CD14-positive monocyte (primary cell): ENCODE measurements around the gene ELMOD2. TPM values are rescaled to one million over a fixed set of nuclear protein-coding genes. Genes with fewer than 3 reads are reported as not detected.
A peak's percentile ranks its signal among the peaks of the same experiment; 100 is the strongest.

ENCODE experiments used
- DNase-seq, 3 donors: peaks; one replicate each; pipeline ENCODE4 v3.0.0-alpha.2; 2011 to 2022
- H2AFZ ChIP-seq: 2 replicates; pipeline ENCODE4 v1.6.0; 2012; ENCODE audit warnings: mild to moderate bottlenecking, low read depth, low read length, inconsistent platforms; ENCODE audit not compliant: insufficient read depth, poor library complexity, severe bottlenecking
- H3K27ac ChIP-seq, 2 donors: 1 replicate in 1 of 2; 2 replicates in 1 of 2; pipeline ENCODE4 v1.5.1; 2012 to 2013; ENCODE audit warnings: low read length in 2 of 2, control low read depth in 1 of 2, inconsistent platforms in 1 of 2, low read depth in 1 of 2, mild to moderate bottlenecking in 1 of 2
- H3K27me3 ChIP-seq, 2 donors: one replicate each; pipeline versions ENCODE4 v1.6.0 to v1.6.1; 2011 to 2013; ENCODE audit warnings: low read length in 2 of 2; ENCODE audit not compliant: control insufficient read depth in 2 of 2, insufficient read depth in 2 of 2
- H3K36me3 ChIP-seq, 2 donors: replicated peaks in 1 of 2; 1 replicate in 1 of 2; 2 replicates in 1 of 2; pipeline versions ENCODE4 v1.5.1 to v1.6.1; 2012 to 2013; ENCODE audit warnings: low read length in 2 of 2, control low read depth in 1 of 2, inconsistent platforms in 1 of 2, mild to moderate bottlenecking in 1 of 2; ENCODE audit not compliant: insufficient read depth in 2 of 2, control insufficient read depth in 1 of 2
- H3K4me1 ChIP-seq, 2 donors: 1 replicate in 1 of 2; 2 replicates in 1 of 2; pipeline versions ENCODE4 v1.5.1 to v1.6.1; 2012 to 2013; ENCODE audit warnings: low read length in 2 of 2, control low read depth in 1 of 2, inconsistent platforms in 1 of 2, mild to moderate bottlenecking in 1 of 2, moderate library complexity in 1 of 2; ENCODE audit not compliant: insufficient read depth in 2 of 2, control insufficient read depth in 1 of 2
- H3K4me2 ChIP-seq: replicated peaks from 2 replicates; pipeline ENCODE3; 2012; ENCODE audit warnings: low read length, moderate library complexity, mild to moderate bottlenecking; ENCODE audit not compliant: poor library complexity, severe bottlenecking; ENCODE audit errors: extremely low read depth
- H3K4me3 ChIP-seq, 3 experiments: fragments of 200-600 bp in 1 of 3; sonication (generic) in 1 of 3; replicated peaks in 1 of 3; 1 replicate in 2 of 3; 2 replicates in 1 of 3; pipeline ENCODE4 v1.5.1; 2011 to 2013; ENCODE audit warnings: low read length in 3 of 3, mild to moderate bottlenecking in 3 of 3, control low read depth in 2 of 3, low read depth in 2 of 3, inconsistent platforms in 1 of 3, moderate library complexity in 1 of 3
- H3K79me2 ChIP-seq: 2 replicates; pipeline ENCODE4 v1.6.0; 2012; ENCODE audit warnings: mild to moderate bottlenecking, control low read depth, inconsistent platforms, low read length, moderate library complexity; ENCODE audit not compliant: insufficient read depth
- H3K9ac ChIP-seq: 2 replicates; pipeline ENCODE4 v1.6.0; 2017; ENCODE audit warnings: low read length, mild to moderate bottlenecking; ENCODE audit not compliant: insufficient read depth, poor library complexity, severe bottlenecking
- H3K9me3 ChIP-seq, 2 donors: replicated peaks in 1 of 2; 1 replicate in 1 of 2; 2 replicates in 1 of 2; pipeline versions ENCODE4 v1.5.1 to v1.6.1; 2012 to 2013; ENCODE audit warnings: low read length in 2 of 2, control low read depth in 1 of 2; ENCODE audit not compliant: control insufficient read depth in 1 of 2, insufficient read depth in 1 of 2
- H4K20me1 ChIP-seq: 2 replicates; pipeline ENCODE4 v1.6.0; 2012; ENCODE audit warnings: mild to moderate bottlenecking, low read length, control low read depth, moderate library complexity; ENCODE audit not compliant: insufficient read depth
- H3K27ac Mint-ChIP-seq, 7 donors: one replicate each; pipeline ENCODE4 v1.8.0; 2020; ENCODE audit warnings: mild to moderate bottlenecking in 7 of 7, mixed read lengths in 7 of 7, moderate library complexity in 6 of 7, inconsistent platforms in 2 of 7
- H3K27me3 Mint-ChIP-seq, 3 donors: one replicate each; pipeline ENCODE4 v1.8.0; 2021 to 2022; ENCODE audit warnings: low read depth in 3 of 3, mild to moderate bottlenecking in 3 of 3, mixed read lengths in 3 of 3, moderate library complexity in 3 of 3, inconsistent platforms in 1 of 3
- H3K36me3 Mint-ChIP-seq, 2 donors: one replicate each; pipeline ENCODE4 v1.8.0; 2020; ENCODE audit warnings: mixed read lengths in 2 of 2, inconsistent platforms in 1 of 2, mild to moderate bottlenecking in 1 of 2
- H3K4me1 Mint-ChIP-seq: one replicate; pipeline ENCODE4 v1.8.0; 2020; ENCODE audit warnings: mild to moderate bottlenecking, mixed read lengths
- H3K4me3 Mint-ChIP-seq, 2 donors: one replicate each; pipeline ENCODE4 v1.8.0; 2020; ENCODE audit warnings: mild to moderate bottlenecking in 2 of 2, mixed read lengths in 2 of 2, moderate library complexity in 1 of 2
- H3K9me3 Mint-ChIP-seq, 7 donors: one replicate each; pipeline ENCODE4 v1.8.0; 2020 to 2022; ENCODE audit warnings: mixed read lengths in 7 of 7, mild to moderate bottlenecking in 6 of 7, moderate library complexity in 6 of 7, inconsistent platforms in 2 of 7
- WGBS: methylation state at CpG from one replicate; pipeline ENCODE4 v1.1.5; 2013; ENCODE audit warnings: missing lambda C conversion rate; ENCODE audit not compliant: insufficient coverage; 5-methylcytosine and 5-hydroxymethylcytosine counted together
- intact Hi-C, 2 donors: fragments of 100-400 bp; cut with micrococcal nuclease; formaldehyde crosslinking; loops; one replicate each; pipeline versions ENCODE4 v1.15.0 to v1.15.1; 2023
- polyA plus RNA-seq, 3 donors: library from polyadenylated mRNA; depleted of rRNA in 1 of 3; unstranded in 2 of 3; stranded (reverse) in 1 of 3; fragments of 300-500 nt in 2 of 3; fragments of >200 nt in 1 of 3; fragmentation: Illumina TruSeq in 2 of 3; gene quantifications; 1 replicate in 2 of 3; 2 replicates in 1 of 3; pipeline ENCODE4 v1.2.3, GENCODE V29; 2012 to 2021
- TF ChIP-seq, protein P1 (sequence below): fragments of 200-600 bp; IDR thresholded peaks from one replicate; pipeline ENCODE4 v1.8.0; 2022; ENCODE audit warnings: antibody characterized with exemption, mild to moderate bottlenecking

The ELMOD2 gene
- polyA plus RNA-seq, 3 donors: 4.0 to 7.6 (median 4.9) TPM

GRCh38 chr4:140497747-140498636, 26.0 kb upstream of the ELMOD2 start, which contains the start of gene MGAT4D:
Gene MGAT4D (minus strand): TSS chr4:140498293. CDS start chr4:140498222, 71 bp downstream.
- Mint-ChIP-seq H3K9me3 (peaks cover 0 to 6% (median 0%) of the 10 kb centered on the region in 7 donors), H3K36me3 (peaks cover 0 to 2% of the 10 kb centered on the region in 2 donors), H3K27me3 (peaks cover 41 to 67% (median 44%) of the 10 kb centered on the region in 3 donors), H3K4me3 (peak within 1 kb of the TSS; percentile 38 to 90), H3K27ac (peak within 1 kb of the TSS in 1 of 7 donors; percentile 2), H3K4me1 (peaks cover 7% of the 10 kb centered on the region)
- intact Hi-C loops: no loop called here
- H3K27ac ChIP-seq: no peak within 1 kb of the TSS
- peak within 1 kb of the TSS; percentile 54 for H3K4me2 ChIP-seq
- TF ChIP-seq, protein P1, sequence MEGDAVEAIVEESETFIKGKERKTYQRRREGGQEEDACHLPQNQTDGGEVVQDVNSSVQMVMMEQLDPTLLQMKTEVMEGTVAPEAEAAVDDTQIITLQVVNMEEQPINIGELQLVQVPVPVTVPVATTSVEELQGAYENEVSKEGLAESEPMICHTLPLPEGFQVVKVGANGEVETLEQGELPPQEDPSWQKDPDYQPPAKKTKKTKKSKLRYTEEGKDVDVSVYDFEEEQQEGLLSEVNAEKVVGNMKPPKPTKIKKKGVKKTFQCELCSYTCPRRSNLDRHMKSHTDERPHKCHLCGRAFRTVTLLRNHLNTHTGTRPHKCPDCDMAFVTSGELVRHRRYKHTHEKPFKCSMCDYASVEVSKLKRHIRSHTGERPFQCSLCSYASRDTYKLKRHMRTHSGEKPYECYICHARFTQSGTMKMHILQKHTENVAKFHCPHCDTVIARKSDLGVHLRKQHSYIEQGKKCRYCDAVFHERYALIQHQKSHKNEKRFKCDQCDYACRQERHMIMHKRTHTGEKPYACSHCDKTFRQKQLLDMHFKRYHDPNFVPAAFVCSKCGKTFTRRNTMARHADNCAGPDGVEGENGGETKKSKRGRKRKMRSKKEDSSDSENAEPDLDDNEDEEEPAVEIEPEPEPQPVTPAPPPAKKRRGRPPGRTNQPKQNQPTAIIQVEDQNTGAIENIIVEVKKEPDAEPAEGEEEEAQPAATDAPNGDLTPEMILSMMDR: no peak
- no peaks in the 10 kb centered on the region for H3K79me2 ChIP-seq
- peak within 1 kb of the TSS in 1 of 3 experiments; percentile 41 for H3K4me3 ChIP-seq
- peaks cover 57 to 66% of the 10 kb centered on the region in 2 donors for H3K27me3 ChIP-seq
- WGBS: 1% methylated on average over 67 of the region's 68 CpGs
- DNase-seq: no peak
- H3K4me1 ChIP-seq: peaks cover 3 to 5% of the 10 kb centered on the region in 2 donors
- H3K9ac ChIP-seq: no peak within 1 kb of the TSS
- no peaks in the 10 kb centered on the region for H4K20me1 ChIP-seq
- peaks cover 0 to 11% of the 10 kb centered on the region in 2 donors for H3K9me3 ChIP-seq
- peak within 1 kb of the TSS; percentile 23 for H2AFZ ChIP-seq
- H3K36me3 ChIP-seq: no peaks in the 10 kb centered on the region

DNA sequence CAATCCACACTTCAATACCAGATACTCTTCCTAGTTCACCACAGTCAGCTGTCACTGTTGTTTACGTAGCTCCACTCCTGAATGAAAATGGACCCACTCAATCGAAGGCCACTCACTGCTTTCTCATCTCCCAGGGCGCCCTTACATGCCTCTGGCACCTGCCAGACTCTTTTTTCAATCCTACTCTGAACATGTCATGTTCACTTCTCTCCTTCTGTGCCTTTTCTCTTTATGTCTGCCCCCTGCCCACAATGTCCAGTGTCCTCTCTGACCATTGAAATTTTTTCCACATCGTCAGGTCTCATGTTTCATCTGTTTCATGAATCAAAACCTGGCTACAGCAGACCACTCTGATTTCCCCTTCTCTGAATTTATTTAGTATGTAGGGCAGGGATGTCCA, 24.6 kb upstream of the ELMOD2 start:
- Histone ChIP-seq H4K20me1 (no peaks in the 10 kb centered on the region), H3K36me3 (no peaks in the 10 kb centered on the region), H3K79me2 (no peaks in the 10 kb centered on the region), H3K9me3 (peaks cover 0 to 11% of the 10 kb centered on the region in 2 donors), H3K4me1 (peaks cover 3 to 5% of the 10 kb centered on the region in 2 donors), H3K4me2 (no peak overlapping the region), H3K4me3 (no peak overlapping the region), H3K27ac (no peak overlapping the region), H3K9ac (no peak overlapping the region), H3K27me3 (peaks cover 57 to 67% of the 10 kb centered on the region in 2 donors), H2AFZ (no peak overlapping the region)
- H3K27me3 Mint-ChIP-seq: peaks cover 41 to 70% (median 44%) of the 10 kb centered on the region in 3 donors
- peaks cover 0 to 2% of the 10 kb centered on the region in 2 donors for H3K36me3 Mint-ChIP-seq
- intact Hi-C loops: no loop called here
- H3K27ac Mint-ChIP-seq: no peak overlapping the region
- DNase-seq: no peak
- peaks cover 0 to 6% (median 0%) of the 10 kb centered on the region in 7 donors for H3K9me3 Mint-ChIP-seq
- H3K4me1 Mint-ChIP-seq: peaks cover 7% of the 10 kb centered on the region
- H3K4me3 Mint-ChIP-seq: peak overlapping the region in 1 of 2 donors; percentile 28
- 98% methylated on average over 3 of the region's 4 CpGs for WGBS
- TF ChIP-seq, protein P1: no peak
